H1 (cell line): ENCODE measurements around the gene TBCE. TPM values are rescaled to one million over a fixed set of nuclear protein-coding genes. Genes with fewer than 3 reads are reported as not detected.

Source experiments
- CTCF ChIA-PET: fragments of 300-600 bp; sonication (Branson Sonifier 250); formaldehyde crosslinking; loops from one replicate; lab custom pipeline; 2021; ENCODE audit not compliant: partially characterized antibody; lab: Charles Lee
- POLR2A ChIA-PET: fragments of 300-600 bp; sonication (Branson Sonifier 250); formaldehyde crosslinking; loops from one replicate; lab custom pipeline; 2021; ENCODE audit warnings: inconsistent platforms; ENCODE audit not compliant: partially characterized antibody; lab: Charles Lee
- DNase-seq, 2 experiments: peaks; one replicate each; pipeline versions ENCODE4 v3.0.0 to v3.0.0-alpha.2; 2010 to 2022; ENCODE audit warnings: low spot score in 2 of 2, low read depth in 1 of 2, mixed read lengths in 1 of 2
- FAIRE-seq: peaks from 2 replicates; lab custom pipeline; 2011; peaks lifted over from hg19 to GRCh38; lab: Jason Lieb, UNC
- H2AFZ ChIP-seq: 2 replicates; pipeline ENCODE4 v1.8.1; 2012; ENCODE audit warnings: low read length, inconsistent platforms
- H2AK5ac ChIP-seq: 2 replicates; pipeline ENCODE4 v1.6.1; 2013; ENCODE audit warnings: low read depth, low read length
- H2BK120ac ChIP-seq: replicated peaks from 2 replicates; pipeline ENCODE3; 2013; ENCODE audit warnings: low read depth, low read length, inconsistent platforms
- H2BK12ac ChIP-seq: 2 replicates; pipeline ENCODE4 v1.6.1; 2013; ENCODE audit warnings: low read depth, low read length
- H2BK15ac ChIP-seq: 2 replicates; pipeline ENCODE4 v1.6.1; 2013; ENCODE audit warnings: low read length
- H2BK20ac ChIP-seq: 2 replicates; pipeline ENCODE4 v1.6.1; 2013; ENCODE audit warnings: low read length
- H2BK5ac ChIP-seq: 2 replicates; pipeline ENCODE4 v1.6.1; 2013; ENCODE audit warnings: low read depth, low read length
- H3K14ac ChIP-seq: 2 replicates; pipeline ENCODE4 v1.6.1; 2013; ENCODE audit warnings: inconsistent platforms; ENCODE audit not compliant: insufficient read length
- H3K18ac ChIP-seq: 2 replicates; pipeline ENCODE4 v1.6.1; 2013; ENCODE audit warnings: low read length; ENCODE audit errors: extremely low read depth
- H3K23ac ChIP-seq: 2 replicates; pipeline ENCODE4 v1.6.1; 2013; ENCODE audit warnings: inconsistent platforms; ENCODE audit not compliant: insufficient read length
- H3K23me2 ChIP-seq: 2 replicates; pipeline ENCODE4 v1.6.1; 2013; ENCODE audit warnings: low read depth, low read length
- H3K27ac ChIP-seq: 2 replicates; pipeline ENCODE4 v1.6.1; 2011; ENCODE audit warnings: low read depth, low read length, inconsistent platforms
- H3K27me3 ChIP-seq, 4 experiments: replicated peaks in 1 of 4; 1 replicate in 1 of 4; 2 replicates in 3 of 4; pipeline versions ENCODE4 v1.6.1 to v1.8.1; 2011 to 2013; ENCODE audit warnings: low read length in 3 of 4, mild to moderate bottlenecking in 3 of 4, inconsistent platforms in 2 of 4, mixed read lengths in 2 of 4, moderate library complexity in 1 of 4; ENCODE audit not compliant: control insufficient read depth in 3 of 4, insufficient read depth in 3 of 4; ENCODE audit errors: extremely low read depth in 1 of 4
- H3K36me3 ChIP-seq, 4 experiments: 2 replicates each; pipeline versions ENCODE4 v1.6.1 to v1.8.1; 2011 to 2013; ENCODE audit warnings: mild to moderate bottlenecking in 4 of 4, low read length in 3 of 4, moderate library complexity in 2 of 4, control low read depth in 1 of 4, inconsistent platforms in 1 of 4; ENCODE audit not compliant: insufficient read depth in 4 of 4, control insufficient read depth in 2 of 4
- H3K4ac ChIP-seq: replicated peaks from 2 replicates; pipeline ENCODE3; 2013; ENCODE audit warnings: low read length, low read depth, mixed read lengths, inconsistent platforms; ENCODE audit not compliant: insufficient read length
- H3K4me1 ChIP-seq, 4 experiments: replicated peaks in 1 of 4; 1 replicate in 1 of 4; 2 replicates in 3 of 4; pipeline versions ENCODE4 v1.6.1 to v1.8.1; 2011 to 2013; ENCODE audit warnings: low read length in 3 of 4, inconsistent platforms in 2 of 4, mixed read lengths in 1 of 4; ENCODE audit not compliant: insufficient read depth in 4 of 4, control insufficient read depth in 3 of 4
- H3K4me2 ChIP-seq, 2 experiments: 2 replicates each; pipeline versions ENCODE4 v1.6.1 to v1.8.1; 2011 to 2013; ENCODE audit warnings: low read depth in 2 of 2, low read length in 2 of 2, control low read depth in 1 of 2, inconsistent platforms in 1 of 2, mild to moderate bottlenecking in 1 of 2; ENCODE audit not compliant: insufficient read depth in 1 of 2
- H3K4me3 ChIP-seq, 4 experiments: fragments of 200-600, 300-600 bp in 1 of 4; sonication (generic), shearing (Covaris generic), sonication (Bioruptor Twin) in 1 of 4; 2 replicates each; pipeline versions ENCODE4 v1.5.1 to v1.8.1; 2011 to 2016; ENCODE audit warnings: low read length in 4 of 4, low read depth in 3 of 4, control low read depth in 2 of 4, inconsistent platforms in 2 of 4, mild to moderate bottlenecking in 2 of 4, mixed read lengths in 1 of 4, moderate library complexity in 1 of 4; ENCODE audit not compliant: insufficient read depth in 2 of 4; ENCODE audit errors: extremely low read depth in 1 of 4
- H3K56ac ChIP-seq: replicated peaks from 2 replicates; pipeline ENCODE3; 2013; ENCODE audit warnings: low read depth, mild to moderate bottlenecking, mixed read lengths, low read length, inconsistent platforms; ENCODE audit not compliant: insufficient read length
- H3K79me1 ChIP-seq: 2 replicates; pipeline ENCODE4 v1.6.1; 2013; ENCODE audit warnings: low read depth, low read length, control low read depth
- H3K79me2 ChIP-seq, 2 experiments: 2 replicates each; pipeline versions ENCODE4 v1.6.1 to v1.8.1; 2012 to 2013; ENCODE audit warnings: low read length in 2 of 2, mild to moderate bottlenecking in 2 of 2, inconsistent platforms in 1 of 2; ENCODE audit not compliant: insufficient read depth in 2 of 2, control insufficient read depth in 1 of 2
- H3K9ac ChIP-seq, 4 experiments: replicated peaks in 1 of 4; 1 replicate in 1 of 4; 2 replicates in 3 of 4; pipeline versions ENCODE4 v1.6.1 to v1.8.1; 2011 to 2013; ENCODE audit warnings: low read depth in 3 of 4, low read length in 3 of 4, control low read depth in 2 of 4, mild to moderate bottlenecking in 2 of 4, moderate library complexity in 2 of 4, inconsistent platforms in 1 of 4; ENCODE audit errors: extremely low read depth in 1 of 4
- H3K9me3 ChIP-seq, 2 experiments: 2 replicates each; pipeline versions ENCODE4 v1.6.1 to v1.8.1; 2012 to 2013; ENCODE audit warnings: mild to moderate bottlenecking in 2 of 2, moderate library complexity in 2 of 2, control low read depth in 1 of 2, inconsistent platforms in 1 of 2, low read depth in 1 of 2, low read length in 1 of 2, mixed read lengths in 1 of 2; ENCODE audit not compliant: insufficient read depth in 2 of 2
- H4K20me1 ChIP-seq, 2 experiments: replicated peaks in 1 of 2; 2 replicates each; pipeline versions ENCODE3 to v1.8.1; 2011 to 2013; ENCODE audit warnings: inconsistent platforms in 2 of 2, low read length in 2 of 2, mild to moderate bottlenecking in 1 of 2; ENCODE audit not compliant: insufficient read depth in 2 of 2, control insufficient read depth in 1 of 2
- H4K5ac ChIP-seq: 2 replicates; pipeline ENCODE4 v1.6.1; 2013; ENCODE audit warnings: low read length, low read depth, mixed read lengths, inconsistent platforms; ENCODE audit not compliant: insufficient read length
- H4K8ac ChIP-seq: 2 replicates; pipeline ENCODE4 v1.8.0; 2013; ENCODE audit warnings: mild to moderate bottlenecking, moderate library complexity, low read length, inconsistent platforms; ENCODE audit not compliant: insufficient read depth; ENCODE audit errors: extremely low read depth
- H4K91ac ChIP-seq: replicated peaks from 2 replicates; pipeline ENCODE3; 2013; ENCODE audit warnings: low read length, mixed read lengths, inconsistent platforms; ENCODE audit not compliant: insufficient read length
- ATF3 ChIP-seq: IDR thresholded peaks from 2 replicates; pipeline ENCODE4 v1.6.1; 2011; ENCODE audit warnings: low read depth, mild to moderate bottlenecking, low read length; ENCODE audit not compliant: insufficient read depth
- BACH1 ChIP-seq: IDR thresholded peaks from 2 replicates; pipeline ENCODE4 v1.6.1; 2012; ENCODE audit warnings: low read length, improper control_type of control experiment
- CHD2 ChIP-seq: IDR thresholded peaks from 2 replicates; pipeline ENCODE4 v1.6.1; 2012; ENCODE audit warnings: low read length, improper control_type of control experiment
- KDM5A ChIP-seq: fragments of 200-600 bp; IDR thresholded peaks from 2 replicates; pipeline ENCODE4 v1.7.1; 2012; ENCODE audit warnings: mild to moderate bottlenecking, low read length, inconsistent platforms, mixed read lengths
- NRF1 ChIP-seq: IDR thresholded peaks from 2 replicates; pipeline ENCODE4 v1.6.1; 2011; ENCODE audit warnings: mild to moderate bottlenecking, low read depth, low read length, improper control_type of control experiment
- PHF8 ChIP-seq: fragments of 200-600 bp; sonication (generic); conservative IDR thresholded peaks from 2 replicates; pipeline ENCODE4 v1.7.1; 2012; ENCODE audit warnings: low read depth, mild to moderate bottlenecking, inconsistent platforms, low read length, moderate library complexity
- RXRA ChIP-seq: IDR thresholded peaks from 2 replicates; pipeline ENCODE4 v1.6.1; 2011; ENCODE audit warnings: low read depth, mild to moderate bottlenecking, low read length, moderate library complexity; ENCODE audit not compliant: insufficient read depth
- TAF7 ChIP-seq: optimal IDR thresholded peaks from 2 replicates; pipeline ENCODE3; 2011; ENCODE audit warnings: low read depth, mild to moderate bottlenecking, inconsistent platforms, low read length, moderate library complexity, borderline replicate concordance
- WGBS, 2 experiments: shearing (Covaris generic) in 1 of 2; methylation state at CpG; one replicate each; pipeline versions ENCODE4 v1.1.6 to v1.1.7; 2013 to 2015; ENCODE audit warnings: low lambda C conversion rate in 2 of 2, mixed read lengths in 2 of 2, inconsistent platforms in 1 of 2, low coverage in 1 of 2, missing lambda C conversion rate in 1 of 2; ENCODE audit not compliant: insufficient replicate concordance in 2 of 2, insufficient coverage in 1 of 2, insufficient read length in 1 of 2; ENCODE audit errors: extremely low coverage in 1 of 2, missing lambda C conversion rate in 1 of 2; 5-methylcytosine and 5-hydroxymethylcytosine counted together
- polyA plus RNA-seq, 7 experiments: library from polyadenylated mRNA; depleted of rRNA in 3 of 7; stranded (reverse) in 5 of 7; unstranded in 2 of 7; fragments of >200 nt in 5 of 7; fragments of 200-250 nt in 2 of 7; gene quantifications; 1 replicate in 5 of 7; 2 replicates in 1 of 7; 4 replicates in 1 of 7; pipeline versions ENCODE4 v1.2.1 to v1.2.3, GENCODE V29; 2011 to 2013; ENCODE audit warnings: missing spikeins in 2 of 7, mixed read lengths in 2 of 7
- total RNA-seq: library from RNA; stranded (reverse); fragmentation: NEBNext Ultra II Directional; extraction: Animal tissue kit (Norgen Biotek cat#: 25700); gene quantifications from 2 replicates; pipeline ENCODE4 v1.2.1, GENCODE V29; 2021
- TF ChIP-seq, protein P1 (sequence below): IDR thresholded peaks from 2 replicates; pipeline ENCODE4 v1.6.1; 2012; ENCODE audit warnings: low read length, inconsistent platforms

The TBCE gene
- total and polyA plus RNA-seq, 2 of the 8 experiments (the other 6 are each of a cell fraction or from before 2014, with no cell fraction given) = 22.7 to 42.9 TPM

DNA sequence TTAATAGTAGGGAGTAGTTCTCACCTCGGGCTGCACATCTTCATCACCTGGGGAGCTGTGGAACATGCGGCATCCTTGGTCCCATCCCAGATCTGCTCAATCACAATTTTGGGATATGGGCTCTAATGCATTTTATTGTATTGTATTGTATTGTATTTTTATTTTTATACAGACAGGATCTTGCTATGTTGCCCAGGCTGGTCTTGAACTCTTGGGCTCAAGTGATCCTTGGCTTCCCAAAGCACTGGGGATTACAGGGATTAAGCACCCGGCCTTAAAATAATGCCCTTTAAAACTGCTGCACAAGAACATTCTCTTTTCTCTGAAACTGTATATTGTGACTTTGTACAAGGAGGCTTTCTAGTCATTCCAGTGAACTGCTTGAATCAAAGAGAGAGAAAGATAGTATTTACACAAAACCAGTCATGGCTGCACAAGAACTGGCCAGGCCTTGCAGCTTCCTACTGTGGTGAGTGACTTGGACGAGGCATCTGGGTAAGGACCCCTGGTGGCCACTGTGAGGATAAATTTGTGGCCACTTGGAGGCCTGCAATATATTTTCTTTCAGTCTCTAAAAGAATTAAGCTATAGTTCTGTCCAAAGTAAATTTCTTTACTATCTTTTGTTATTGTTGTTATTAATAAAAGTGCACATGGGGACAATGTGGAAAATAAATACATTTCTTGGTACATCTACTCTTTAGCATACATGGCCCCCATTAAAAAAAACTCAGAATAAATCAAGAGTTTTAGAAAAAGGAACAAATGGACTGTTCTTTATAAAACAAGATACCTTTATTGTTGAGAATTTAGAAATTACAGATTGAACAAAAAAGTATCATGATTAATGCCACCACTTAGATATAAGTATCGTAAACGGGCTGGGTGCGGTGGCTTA, 48.0 kb downstream of the TBCE start:
- POLR2A ChIA-PET = interaction anchor here (0.9 kb wide), 1 partner anchor 85 kb away, joined by 3 read pairs; no protein-coding TSS in a partner anchor
- 86% methylated on average over 7 of the region's 7 CpGs; no CpG with 5 or more reads in 1 of the 2 experiments for WGBS, 2 experiments
- TF ChIP-seq NRF1 (no peak), KDM5A (no peak), PHF8 (no peak), ATF3 (no peak), BACH1 (no peak), CHD2 (no peak), RXRA (no peak), TAF7 (no peak)
- TF ChIP-seq, protein P1, sequence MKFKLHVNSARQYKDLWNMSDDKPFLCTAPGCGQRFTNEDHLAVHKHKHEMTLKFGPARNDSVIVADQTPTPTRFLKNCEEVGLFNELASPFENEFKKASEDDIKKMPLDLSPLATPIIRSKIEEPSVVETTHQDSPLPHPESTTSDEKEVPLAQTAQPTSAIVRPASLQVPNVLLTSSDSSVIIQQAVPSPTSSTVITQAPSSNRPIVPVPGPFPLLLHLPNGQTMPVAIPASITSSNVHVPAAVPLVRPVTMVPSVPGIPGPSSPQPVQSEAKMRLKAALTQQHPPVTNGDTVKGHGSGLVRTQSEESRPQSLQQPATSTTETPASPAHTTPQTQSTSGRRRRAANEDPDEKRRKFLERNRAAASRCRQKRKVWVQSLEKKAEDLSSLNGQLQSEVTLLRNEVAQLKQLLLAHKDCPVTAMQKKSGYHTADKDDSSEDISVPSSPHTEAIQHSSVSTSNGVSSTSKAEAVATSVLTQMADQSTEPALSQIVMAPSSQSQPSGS = no peak

More for the DNA sequence above, 48.0 kb downstream of the TBCE start:
- Histone ChIP-seq H3K23ac (no peak overlapping the region), H2AFZ (no peak overlapping the region), H3K4ac (no peak overlapping the region), H2AK5ac (no peak overlapping the region), H3K23me2 (no peaks in the 10 kb centered on the region), H2BK5ac (no peak overlapping the region), H3K4me1 (no peaks in the 10 kb centered on the region), H4K20me1 (no peaks in the 10 kb centered on the region), H3K4me2 (no peak overlapping the region), H3K56ac (no peak overlapping the region), H2BK20ac (no peak overlapping the region), H4K5ac (no peak overlapping the region), H2BK15ac (no peak overlapping the region), H4K91ac (no peak overlapping the region), H2BK12ac (no peak overlapping the region), H3K18ac (no peak overlapping the region), H3K36me3 (peaks cover 0 to 5% (median 0%) of the 10 kb centered on the region in 4 experiments; a peak in 2 of 8 replicates), H3K27me3 (no peaks in the 10 kb centered on the region), H3K4me3 (no peak overlapping the region), H3K27ac (no peak overlapping the region), H4K8ac (no peak overlapping the region), H3K14ac (no peak overlapping the region), H2BK120ac (no peak overlapping the region), H3K79me1 (no peaks in the 10 kb centered on the region), H3K79me2 (peaks cover 5 to 10% of the 10 kb centered on the region in 2 experiments; a peak in 1 of 4 replicates), H3K9me3 (no peaks in the 10 kb centered on the region), H3K9ac (no peak overlapping the region)
- CTCF ChIA-PET = interaction anchor here (0.5 to 4.6 kb wide), 45 partner anchors 11 to 1379 kb away, joined by 3 to 47 read pairs (median 4); partner anchors contain the start of genes ARID4B and GGPS1
- peak; percentile 17 to 62 for DNase-seq
- FAIRE-seq = peak; percentile 57
